Measurements from ENCODE around the gene NR1H3.
"Not testable (repeated sequence)": the region's sequence is repeated elsewhere in the genome, so short reads cannot be mapped to it uniquely, and the experiment has no call there.

NR1H3 gene

DNA sequence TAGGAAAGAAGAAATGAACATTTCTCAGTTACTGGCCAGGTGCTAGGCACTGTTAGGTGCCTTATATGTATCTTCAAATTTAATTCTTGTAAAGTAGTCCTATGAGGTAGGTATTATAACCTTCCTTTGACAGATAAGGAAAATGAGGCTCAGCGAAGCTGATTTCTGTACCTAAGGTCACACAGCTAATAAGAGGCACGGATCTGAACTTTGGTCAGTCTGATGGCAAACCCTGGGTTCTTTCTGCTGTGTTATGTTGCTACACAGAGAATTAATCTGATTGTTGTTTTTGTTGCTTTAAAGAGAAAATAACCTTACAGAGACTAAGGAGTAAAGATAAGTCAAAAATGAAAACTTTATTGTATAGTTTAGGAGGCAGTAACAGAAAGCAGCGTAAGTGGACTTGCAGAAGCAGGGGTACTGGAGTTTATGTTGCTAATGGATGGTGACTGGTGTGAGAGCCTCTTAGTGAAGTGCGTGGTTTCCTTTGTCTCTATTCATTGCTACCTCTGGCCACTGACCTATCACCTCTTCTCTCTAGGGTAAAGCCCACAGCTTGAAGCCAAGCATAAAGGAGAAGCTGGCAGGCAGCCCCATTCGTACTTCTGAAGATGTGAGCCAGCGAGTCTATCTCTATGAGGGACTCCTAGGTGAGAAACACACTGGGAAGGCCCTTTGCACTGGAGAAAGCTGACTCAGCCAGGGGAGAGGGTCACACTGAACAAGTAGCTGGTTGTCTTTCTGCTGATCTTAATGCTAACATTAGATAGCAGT is 50.4 kb downstream of the NR1H3 start:
- DNase-seq: no peak

GRCh38 chr11:47314992-47315391 is 57.2 kb downstream of the NR1H3 start:
- no peak for DNase-seq

DNA sequence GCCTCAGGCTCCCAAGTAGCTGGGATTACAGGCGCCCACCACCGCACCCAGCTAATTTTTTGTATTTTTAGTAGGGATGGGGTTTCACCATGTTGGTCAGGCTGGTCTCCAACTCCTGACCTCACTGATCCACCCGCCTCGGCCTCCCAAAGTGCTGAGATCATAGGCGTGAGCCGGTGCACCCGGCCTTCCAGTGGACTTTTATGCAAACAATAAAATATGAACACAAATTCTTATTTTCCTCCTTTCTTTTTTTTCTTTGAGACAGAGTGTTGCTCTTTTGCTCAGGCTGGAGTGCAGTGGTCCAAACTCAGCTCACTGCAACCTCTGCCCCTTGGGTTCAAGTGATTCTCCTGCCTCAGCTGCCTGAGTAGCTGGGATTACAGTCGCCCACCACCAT is 58.7 kb downstream of the NR1H3 start:
- not testable (repeated sequence) for DNase-seq

- DNase-seq: no peak
Observed at GRCh38 chr11:47317064-47317828, 59.5 kb downstream of the NR1H3 start.

GRCh38 chr11:47318166-47318565 is 60.4 kb downstream of the NR1H3 start:
- no peak for DNase-seq
